RWPE1 (cell line): ENCODE data around the gene ASCC1.

Experiments used
- CTCF ChIA-PET: fragments of 350-600 bp; sonication (Branson Sonifier 250); formaldehyde crosslinking; extraction: SDS; loops from one replicate; lab custom pipeline; 2021; lab: Yijun Ruan, JAX
- POLR2A ChIA-PET: fragments of 400-600 bp; formaldehyde crosslinking; extraction: SDS; loops from one replicate; lab custom pipeline; 2020; ENCODE audit warnings: antibody characterized with exemption; ENCODE audit not compliant: low non-redundant PET; lab: Yijun Ruan, JAX
- DNase-seq: peaks from one replicate; pipeline ENCODE4 v3.0.0; 2012; ENCODE audit warnings: low spot score
- H3K27ac ChIP-seq: fragments of 450-650 bp; 2 replicates; pipeline ENCODE4 v1.5.1; 2017
- CTCF ChIP-seq: fragments of 450-650 bp; conservative IDR thresholded peaks from 2 replicates; pipeline ENCODE4 v1.5.1; 2017; ENCODE audit warnings: low read depth, mild to moderate bottlenecking

Gene ASCC1

GRCh38 chr10:72088889-72089575 is 127.0 kb downstream of the ASCC1 start:
- TF ChIP-seq CTCF = no peak
- DNase-seq = no peak
- no peak overlapping the region for H3K27ac ChIP-seq
- ChIA-PET CTCF (no interaction called here), POLR2A (no interaction called here)

GRCh38 chr10:72087969-72088888 is 127.8 kb downstream of the ASCC1 start, which contains the start of gene SPOCK2:
Gene SPOCK2, minus strand, starts transcription at chr10:72088551. Its CDS starts 223 bp downstream, at chr10:72088328.
- no peak for TF ChIP-seq CTCF
- POLR2A ChIA-PET = no interaction called here
- DNase-seq = no peak
- CTCF ChIA-PET = no interaction called here
- H3K27ac ChIP-seq = no peak within 1 kb of the TSS

- ChIA-PET POLR2A (no interaction called here), CTCF (no interaction called here)
- no peak overlapping the region for H3K27ac ChIP-seq
- no peak for DNase-seq
- no peak for TF ChIP-seq CTCF
Measured at GRCh38 chr10:72087392-72087968, 128.6 kb downstream of the ASCC1 start.

GRCh38 chr10:72086466-72087391 is 129.3 kb downstream of the ASCC1 start:
- no peak overlapping the region for H3K27ac ChIP-seq
- no peak for TF ChIP-seq CTCF
- ChIA-PET POLR2A (no interaction called here), CTCF (interaction anchor here (0.6 kb wide), 1 partner anchor 10 kb away, joined by 3 read pairs; no protein-coding TSS in a partner anchor)
- no peak for DNase-seq

GRCh38 chr10:72085864-72086465 is 130.1 kb downstream of the ASCC1 start:
- ChIA-PET POLR2A (no interaction called here), CTCF (interaction anchor here (0.6 kb wide), 2 partner anchors 9 kb away, joined by 3 to 4 read pairs; no protein-coding TSS in a partner anchor)
- DNase-seq = no peak
- no peak overlapping the region for H3K27ac ChIP-seq
- TF ChIP-seq CTCF = no peak
